ENCODE measurements around the gene SELENOV. TPM values are rescaled to one million over a fixed set of nuclear protein-coding genes. Genes with fewer than 3 reads are reported as not detected.
A peak's percentile ranks its signal among the peaks of the same experiment; 100 is the strongest.

Gene SELENOV
- total and polyA plus RNA-seq, 9 of the 15 experiments (the other 6 are each of a cell fraction or from before 2014, with no cell fraction given) = 0.04 to 0.09 (median 0.06) TPM; not detected in 4

DNA sequence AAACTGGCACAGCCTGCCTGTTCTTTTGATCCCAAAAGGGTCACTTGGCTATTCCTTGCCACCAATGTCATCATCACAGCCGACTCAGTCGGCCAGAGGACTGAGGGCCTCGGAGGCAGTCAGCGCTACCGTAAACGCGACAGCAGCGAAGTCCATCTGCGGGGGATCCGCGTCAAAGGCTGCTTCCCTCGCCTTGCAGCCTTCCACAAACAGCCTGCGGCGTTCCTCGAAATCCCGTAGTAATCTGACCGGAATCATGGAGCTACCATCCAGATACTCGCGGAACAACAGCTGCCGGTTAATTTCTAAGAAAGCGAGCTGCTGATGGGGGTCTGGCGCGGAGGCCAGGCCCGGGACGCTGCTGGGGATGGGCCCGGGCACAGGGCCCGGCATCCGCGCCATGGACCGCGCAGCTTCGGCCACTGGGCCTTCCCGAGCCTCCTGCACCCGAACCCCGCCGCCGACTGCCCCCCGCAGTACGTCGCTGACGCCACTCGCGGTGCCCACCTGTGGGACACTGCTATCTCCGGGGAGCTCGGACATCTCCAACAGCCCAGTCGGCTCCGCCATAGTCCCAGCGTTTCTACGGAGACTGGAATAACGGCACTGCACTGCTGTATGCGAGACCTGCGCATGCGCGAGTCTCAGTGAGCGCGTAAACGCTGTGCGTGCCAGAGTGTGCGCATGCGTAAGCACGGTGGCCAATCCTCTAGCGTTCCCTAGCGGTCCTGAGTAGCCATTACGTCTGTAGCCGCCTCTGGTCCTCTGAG lies 17.5 kb downstream of the SELENOV start, which contains the start of gene EID2B (continued):
- TF ChIP-seq, protein P1, sequence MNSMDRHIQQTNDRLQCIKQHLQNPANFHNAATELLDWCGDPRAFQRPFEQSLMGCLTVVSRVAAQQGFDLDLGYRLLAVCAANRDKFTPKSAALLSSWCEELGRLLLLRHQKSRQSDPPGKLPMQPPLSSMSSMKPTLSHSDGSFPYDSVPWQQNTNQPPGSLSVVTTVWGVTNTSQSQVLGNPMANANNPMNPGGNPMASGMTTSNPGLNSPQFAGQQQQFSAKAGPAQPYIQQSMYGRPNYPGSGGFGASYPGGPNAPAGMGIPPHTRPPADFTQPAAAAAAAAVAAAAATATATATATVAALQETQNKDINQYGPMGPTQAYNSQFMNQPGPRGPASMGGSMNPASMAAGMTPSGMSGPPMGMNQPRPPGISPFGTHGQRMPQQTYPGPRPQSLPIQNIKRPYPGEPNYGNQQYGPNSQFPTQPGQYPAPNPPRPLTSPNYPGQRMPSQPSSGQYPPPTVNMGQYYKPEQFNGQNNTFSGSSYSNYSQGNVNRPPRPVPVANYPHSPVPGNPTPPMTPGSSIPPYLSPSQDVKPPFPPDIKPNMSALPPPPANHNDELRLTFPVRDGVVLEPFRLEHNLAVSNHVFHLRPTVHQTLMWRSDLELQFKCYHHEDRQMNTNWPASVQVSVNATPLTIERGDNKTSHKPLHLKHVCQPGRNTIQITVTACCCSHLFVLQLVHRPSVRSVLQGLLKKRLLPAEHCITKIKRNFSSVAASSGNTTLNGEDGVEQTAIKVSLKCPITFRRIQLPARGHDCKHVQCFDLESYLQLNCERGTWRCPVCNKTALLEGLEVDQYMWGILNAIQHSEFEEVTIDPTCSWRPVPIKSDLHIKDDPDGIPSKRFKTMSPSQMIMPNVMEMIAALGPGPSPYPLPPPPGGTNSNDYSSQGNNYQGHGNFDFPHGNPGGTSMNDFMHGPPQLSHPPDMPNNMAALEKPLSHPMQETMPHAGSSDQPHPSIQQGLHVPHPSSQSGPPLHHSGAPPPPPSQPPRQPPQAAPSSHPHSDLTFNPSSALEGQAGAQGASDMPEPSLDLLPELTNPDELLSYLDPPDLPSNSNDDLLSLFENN (IDR thresholded peaks at IDR 0.05; ENCODE audit: low read depth in 2 of 2, low read length in 2 of 2) = no peak
- TF ChIP-seq, protein P2, sequence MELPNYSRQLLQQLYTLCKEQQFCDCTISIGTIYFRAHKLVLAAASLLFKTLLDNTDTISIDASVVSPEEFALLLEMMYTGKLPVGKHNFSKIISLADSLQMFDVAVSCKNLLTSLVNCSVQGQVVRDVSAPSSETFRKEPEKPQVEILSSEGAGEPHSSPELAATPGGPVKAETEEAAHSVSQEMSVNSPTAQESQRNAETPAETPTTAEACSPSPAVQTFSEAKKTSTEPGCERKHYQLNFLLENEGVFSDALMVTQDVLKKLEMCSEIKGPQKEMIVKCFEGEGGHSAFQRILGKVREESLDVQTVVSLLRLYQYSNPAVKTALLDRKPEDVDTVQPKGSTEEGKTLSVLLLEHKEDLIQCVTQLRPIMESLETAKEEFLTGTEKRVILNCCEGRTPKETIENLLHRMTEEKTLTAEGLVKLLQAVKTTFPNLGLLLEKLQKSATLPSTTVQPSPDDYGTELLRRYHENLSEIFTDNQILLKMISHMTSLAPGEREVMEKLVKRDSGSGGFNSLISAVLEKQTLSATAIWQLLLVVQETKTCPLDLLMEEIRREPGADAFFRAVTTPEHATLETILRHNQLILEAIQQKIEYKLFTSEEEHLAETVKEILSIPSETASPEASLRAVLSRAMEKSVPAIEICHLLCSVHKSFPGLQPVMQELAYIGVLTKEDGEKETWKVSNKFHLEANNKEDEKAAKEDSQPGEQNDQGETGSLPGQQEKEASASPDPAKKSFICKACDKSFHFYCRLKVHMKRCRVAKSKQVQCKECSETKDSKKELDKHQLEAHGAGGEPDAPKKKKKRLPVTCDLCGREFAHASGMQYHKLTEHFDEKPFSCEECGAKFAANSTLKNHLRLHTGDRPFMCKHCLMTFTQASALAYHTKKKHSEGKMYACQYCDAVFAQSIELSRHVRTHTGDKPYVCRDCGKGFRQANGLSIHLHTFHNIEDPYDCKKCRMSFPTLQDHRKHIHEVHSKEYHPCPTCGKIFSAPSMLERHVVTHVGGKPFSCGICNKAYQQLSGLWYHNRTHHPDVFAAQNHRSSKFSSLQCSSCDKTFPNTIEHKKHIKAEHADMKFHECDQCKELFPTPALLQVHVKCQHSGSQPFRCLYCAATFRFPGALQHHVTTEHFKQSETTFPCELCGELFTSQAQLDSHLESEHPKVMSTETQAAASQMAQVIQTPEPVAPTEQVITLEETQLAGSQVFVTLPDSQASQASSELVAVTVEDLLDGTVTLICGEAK (IDR thresholded peaks at IDR 0.05) = 0 out of 2 replicates have a peak, but pooled peaks have one; percentile 16
- TF ChIP-seq, protein P2 (CRISPR knock-in tag; IDR thresholded peaks at IDR 0.05) = no peak
- TF ChIP-seq SMAD4 (CRISPR knock-in tag; conservative IDR thresholded peaks at IDR 0.05) (0 out of 2 replicates have a peak, but pooled peaks have one; percentile 28), ILF3 (IDR thresholded peaks at IDR 0.05; ENCODE audit: borderline replicate concordance) (no peak), HDAC6 (IDR thresholded peaks at IDR 0.05; ENCODE audit: low read depth, low read length) (0 out of 2 replicates have a peak, but pooled peaks have one; percentile 2), MBD2 (IDR thresholded peaks at IDR 0.05; ENCODE audit: borderline replicate concordance, low read depth) (peak; percentile 47; the same call in 1 of the 2 replicates), ZFPM2 (CRISPR knock-in tag; IDR thresholded peaks at IDR 0.05) (no peak), ZKSCAN1 (IDR thresholded peaks at IDR 0.05; ENCODE audit: low read depth, low read length) (no peak; the same call in 1 of the 2 replicates)
- TF ChIP-seq, protein P3, sequence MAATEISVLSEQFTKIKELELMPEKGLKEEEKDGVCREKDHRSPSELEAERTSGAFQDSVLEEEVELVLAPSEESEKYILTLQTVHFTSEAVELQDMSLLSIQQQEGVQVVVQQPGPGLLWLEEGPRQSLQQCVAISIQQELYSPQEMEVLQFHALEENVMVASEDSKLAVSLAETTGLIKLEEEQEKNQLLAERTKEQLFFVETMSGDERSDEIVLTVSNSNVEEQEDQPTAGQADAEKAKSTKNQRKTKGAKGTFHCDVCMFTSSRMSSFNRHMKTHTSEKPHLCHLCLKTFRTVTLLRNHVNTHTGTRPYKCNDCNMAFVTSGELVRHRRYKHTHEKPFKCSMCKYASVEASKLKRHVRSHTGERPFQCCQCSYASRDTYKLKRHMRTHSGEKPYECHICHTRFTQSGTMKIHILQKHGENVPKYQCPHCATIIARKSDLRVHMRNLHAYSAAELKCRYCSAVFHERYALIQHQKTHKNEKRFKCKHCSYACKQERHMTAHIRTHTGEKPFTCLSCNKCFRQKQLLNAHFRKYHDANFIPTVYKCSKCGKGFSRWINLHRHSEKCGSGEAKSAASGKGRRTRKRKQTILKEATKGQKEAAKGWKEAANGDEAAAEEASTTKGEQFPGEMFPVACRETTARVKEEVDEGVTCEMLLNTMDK (IDR thresholded peaks at IDR 0.05; ENCODE audit: borderline replicate concordance, insufficient read depth, low read depth, low read length, poor library complexity, severe bottlenecking) = peak; percentile 12

Data from K562 (cell line).